H1 (cell line): ENCODE results near the gene CHST13. TPM values are rescaled to one million over a fixed set of nuclear protein-coding genes. Genes with fewer than 3 reads are reported as not detected.

ENCODE experiments used
- CTCF ChIA-PET: fragments of 300-600 bp; sonication (Branson Sonifier 250); formaldehyde crosslinking; loops from one replicate; lab custom pipeline; 2021; ENCODE audit not compliant: partially characterized antibody; lab: Charles Lee
- POLR2A ChIA-PET: fragments of 300-600 bp; sonication (Branson Sonifier 250); formaldehyde crosslinking; loops from one replicate; lab custom pipeline; 2021; ENCODE audit warnings: inconsistent platforms; ENCODE audit not compliant: partially characterized antibody; lab: Charles Lee
- DNase-seq, 2 experiments: peaks; one replicate each; pipeline versions ENCODE4 v3.0.0 to v3.0.0-alpha.2; 2010 to 2022; ENCODE audit warnings: low spot score in 2 of 2, low read depth in 1 of 2, mixed read lengths in 1 of 2
- FAIRE-seq: peaks from 2 replicates; lab custom pipeline; 2011; peaks lifted over from hg19 to GRCh38; lab: Jason Lieb, UNC
- H2AFZ ChIP-seq: 2 replicates; pipeline ENCODE4 v1.8.1; 2012; ENCODE audit warnings: low read length, inconsistent platforms
- H2AK5ac ChIP-seq: 2 replicates; pipeline ENCODE4 v1.6.1; 2013; ENCODE audit warnings: low read depth, low read length
- H2BK120ac ChIP-seq: replicated peaks from 2 replicates; pipeline ENCODE3; 2013; ENCODE audit warnings: low read depth, low read length, inconsistent platforms
- H2BK12ac ChIP-seq: 2 replicates; pipeline ENCODE4 v1.6.1; 2013; ENCODE audit warnings: low read depth, low read length
- H2BK15ac ChIP-seq: 2 replicates; pipeline ENCODE4 v1.6.1; 2013; ENCODE audit warnings: low read length
- H2BK20ac ChIP-seq: 2 replicates; pipeline ENCODE4 v1.6.1; 2013; ENCODE audit warnings: low read length
- H2BK5ac ChIP-seq: 2 replicates; pipeline ENCODE4 v1.6.1; 2013; ENCODE audit warnings: low read depth, low read length
- H3K14ac ChIP-seq: 2 replicates; pipeline ENCODE4 v1.6.1; 2013; ENCODE audit warnings: inconsistent platforms; ENCODE audit not compliant: insufficient read length
- H3K18ac ChIP-seq: 2 replicates; pipeline ENCODE4 v1.6.1; 2013; ENCODE audit warnings: low read length; ENCODE audit errors: extremely low read depth
- H3K23ac ChIP-seq: 2 replicates; pipeline ENCODE4 v1.6.1; 2013; ENCODE audit warnings: inconsistent platforms; ENCODE audit not compliant: insufficient read length
- H3K23me2 ChIP-seq: 2 replicates; pipeline ENCODE4 v1.6.1; 2013; ENCODE audit warnings: low read depth, low read length
- H3K27ac ChIP-seq: 2 replicates; pipeline ENCODE4 v1.6.1; 2011; ENCODE audit warnings: low read depth, low read length, inconsistent platforms
- H3K27me3 ChIP-seq, 4 experiments: replicated peaks in 1 of 4; 1 replicate in 1 of 4; 2 replicates in 3 of 4; pipeline versions ENCODE4 v1.6.1 to v1.8.1; 2011 to 2013; ENCODE audit warnings: low read length in 3 of 4, mild to moderate bottlenecking in 3 of 4, inconsistent platforms in 2 of 4, mixed read lengths in 2 of 4, moderate library complexity in 1 of 4; ENCODE audit not compliant: control insufficient read depth in 3 of 4, insufficient read depth in 3 of 4; ENCODE audit errors: extremely low read depth in 1 of 4
- H3K36me3 ChIP-seq, 4 experiments: 2 replicates each; pipeline versions ENCODE4 v1.6.1 to v1.8.1; 2011 to 2013; ENCODE audit warnings: mild to moderate bottlenecking in 4 of 4, low read length in 3 of 4, moderate library complexity in 2 of 4, control low read depth in 1 of 4, inconsistent platforms in 1 of 4; ENCODE audit not compliant: insufficient read depth in 4 of 4, control insufficient read depth in 2 of 4
- H3K4ac ChIP-seq: replicated peaks from 2 replicates; pipeline ENCODE3; 2013; ENCODE audit warnings: low read length, low read depth, mixed read lengths, inconsistent platforms; ENCODE audit not compliant: insufficient read length
- H3K4me1 ChIP-seq, 4 experiments: replicated peaks in 1 of 4; 1 replicate in 1 of 4; 2 replicates in 3 of 4; pipeline versions ENCODE4 v1.6.1 to v1.8.1; 2011 to 2013; ENCODE audit warnings: low read length in 3 of 4, inconsistent platforms in 2 of 4, mixed read lengths in 1 of 4; ENCODE audit not compliant: insufficient read depth in 4 of 4, control insufficient read depth in 3 of 4
- H3K4me2 ChIP-seq, 2 experiments: 2 replicates each; pipeline versions ENCODE4 v1.6.1 to v1.8.1; 2011 to 2013; ENCODE audit warnings: low read depth in 2 of 2, low read length in 2 of 2, control low read depth in 1 of 2, inconsistent platforms in 1 of 2, mild to moderate bottlenecking in 1 of 2; ENCODE audit not compliant: insufficient read depth in 1 of 2
- H3K4me3 ChIP-seq, 4 experiments: fragments of 200-600, 300-600 bp in 1 of 4; sonication (generic), shearing (Covaris generic), sonication (Bioruptor Twin) in 1 of 4; 2 replicates each; pipeline versions ENCODE4 v1.5.1 to v1.8.1; 2011 to 2016; ENCODE audit warnings: low read length in 4 of 4, low read depth in 3 of 4, control low read depth in 2 of 4, inconsistent platforms in 2 of 4, mild to moderate bottlenecking in 2 of 4, mixed read lengths in 1 of 4, moderate library complexity in 1 of 4; ENCODE audit not compliant: insufficient read depth in 2 of 4; ENCODE audit errors: extremely low read depth in 1 of 4
- H3K56ac ChIP-seq: replicated peaks from 2 replicates; pipeline ENCODE3; 2013; ENCODE audit warnings: low read depth, mild to moderate bottlenecking, mixed read lengths, low read length, inconsistent platforms; ENCODE audit not compliant: insufficient read length
- H3K79me1 ChIP-seq: 2 replicates; pipeline ENCODE4 v1.6.1; 2013; ENCODE audit warnings: low read depth, low read length, control low read depth
- H3K79me2 ChIP-seq, 2 experiments: 2 replicates each; pipeline versions ENCODE4 v1.6.1 to v1.8.1; 2012 to 2013; ENCODE audit warnings: low read length in 2 of 2, mild to moderate bottlenecking in 2 of 2, inconsistent platforms in 1 of 2; ENCODE audit not compliant: insufficient read depth in 2 of 2, control insufficient read depth in 1 of 2
- H3K9ac ChIP-seq, 4 experiments: replicated peaks in 1 of 4; 1 replicate in 1 of 4; 2 replicates in 3 of 4; pipeline versions ENCODE4 v1.6.1 to v1.8.1; 2011 to 2013; ENCODE audit warnings: low read depth in 3 of 4, low read length in 3 of 4, control low read depth in 2 of 4, mild to moderate bottlenecking in 2 of 4, moderate library complexity in 2 of 4, inconsistent platforms in 1 of 4; ENCODE audit errors: extremely low read depth in 1 of 4
- H3K9me3 ChIP-seq, 2 experiments: 2 replicates each; pipeline versions ENCODE4 v1.6.1 to v1.8.1; 2012 to 2013; ENCODE audit warnings: mild to moderate bottlenecking in 2 of 2, moderate library complexity in 2 of 2, control low read depth in 1 of 2, inconsistent platforms in 1 of 2, low read depth in 1 of 2, low read length in 1 of 2, mixed read lengths in 1 of 2; ENCODE audit not compliant: insufficient read depth in 2 of 2
- H4K20me1 ChIP-seq, 2 experiments: replicated peaks in 1 of 2; 2 replicates each; pipeline versions ENCODE3 to v1.8.1; 2011 to 2013; ENCODE audit warnings: inconsistent platforms in 2 of 2, low read length in 2 of 2, mild to moderate bottlenecking in 1 of 2; ENCODE audit not compliant: insufficient read depth in 2 of 2, control insufficient read depth in 1 of 2
- H4K5ac ChIP-seq: 2 replicates; pipeline ENCODE4 v1.6.1; 2013; ENCODE audit warnings: low read length, low read depth, mixed read lengths, inconsistent platforms; ENCODE audit not compliant: insufficient read length
- H4K8ac ChIP-seq: 2 replicates; pipeline ENCODE4 v1.8.0; 2013; ENCODE audit warnings: mild to moderate bottlenecking, moderate library complexity, low read length, inconsistent platforms; ENCODE audit not compliant: insufficient read depth; ENCODE audit errors: extremely low read depth
- H4K91ac ChIP-seq: replicated peaks from 2 replicates; pipeline ENCODE3; 2013; ENCODE audit warnings: low read length, mixed read lengths, inconsistent platforms; ENCODE audit not compliant: insufficient read length
- CHD1 ChIP-seq: IDR thresholded peaks from 2 replicates; pipeline ENCODE4 v1.6.1; 2012; ENCODE audit warnings: low read depth, low read length, improper control_type of control experiment
- KDM1A ChIP-seq: fragments of 200-600, 300-600 bp; sonication (generic); IDR thresholded peaks from 2 replicates; pipeline ENCODE4 v1.7.1; 2016; ENCODE audit warnings: mild to moderate bottlenecking, low read length, borderline replicate concordance
- RAD21 ChIP-seq, 2 experiments: IDR thresholded peaks in 1 of 2; conservative IDR thresholded peaks in 1 of 2; 2 replicates each; pipeline ENCODE4 v1.6.1; 2011; ENCODE audit warnings: low read depth in 2 of 2, low read length in 2 of 2, improper control_type of control experiment in 1 of 2, inconsistent platforms in 1 of 2, mild to moderate bottlenecking in 1 of 2, moderate library complexity in 1 of 2
- WGBS, 2 experiments: shearing (Covaris generic) in 1 of 2; methylation state at CpG; one replicate each; pipeline versions ENCODE4 v1.1.6 to v1.1.7; 2013 to 2015; ENCODE audit warnings: low lambda C conversion rate in 2 of 2, mixed read lengths in 2 of 2, inconsistent platforms in 1 of 2, low coverage in 1 of 2, missing lambda C conversion rate in 1 of 2; ENCODE audit not compliant: insufficient replicate concordance in 2 of 2, insufficient coverage in 1 of 2, insufficient read length in 1 of 2; ENCODE audit errors: extremely low coverage in 1 of 2, missing lambda C conversion rate in 1 of 2; 5-methylcytosine and 5-hydroxymethylcytosine counted together
- polyA plus RNA-seq, 7 experiments: library from polyadenylated mRNA; depleted of rRNA in 3 of 7; stranded (reverse) in 5 of 7; unstranded in 2 of 7; fragments of >200 nt in 5 of 7; fragments of 200-250 nt in 2 of 7; gene quantifications; 1 replicate in 5 of 7; 2 replicates in 1 of 7; 4 replicates in 1 of 7; pipeline versions ENCODE4 v1.2.1 to v1.2.3, GENCODE V29; 2011 to 2013; ENCODE audit warnings: missing spikeins in 2 of 7, mixed read lengths in 2 of 7
- total RNA-seq: library from RNA; stranded (reverse); fragmentation: NEBNext Ultra II Directional; extraction: Animal tissue kit (Norgen Biotek cat#: 25700); gene quantifications from 2 replicates; pipeline ENCODE4 v1.2.1, GENCODE V29; 2021
- TF ChIP-seq, protein P1 (sequence below): IDR thresholded peaks from 2 replicates; pipeline ENCODE4 v1.6.1; 2012; ENCODE audit warnings: low read length, inconsistent platforms

Gene CHST13
- total and polyA plus RNA-seq, 2 of the 8 experiments (the other 6 are each of a cell fraction or from before 2014, with no cell fraction given) = 5.4 to 11.7 TPM

DNA sequence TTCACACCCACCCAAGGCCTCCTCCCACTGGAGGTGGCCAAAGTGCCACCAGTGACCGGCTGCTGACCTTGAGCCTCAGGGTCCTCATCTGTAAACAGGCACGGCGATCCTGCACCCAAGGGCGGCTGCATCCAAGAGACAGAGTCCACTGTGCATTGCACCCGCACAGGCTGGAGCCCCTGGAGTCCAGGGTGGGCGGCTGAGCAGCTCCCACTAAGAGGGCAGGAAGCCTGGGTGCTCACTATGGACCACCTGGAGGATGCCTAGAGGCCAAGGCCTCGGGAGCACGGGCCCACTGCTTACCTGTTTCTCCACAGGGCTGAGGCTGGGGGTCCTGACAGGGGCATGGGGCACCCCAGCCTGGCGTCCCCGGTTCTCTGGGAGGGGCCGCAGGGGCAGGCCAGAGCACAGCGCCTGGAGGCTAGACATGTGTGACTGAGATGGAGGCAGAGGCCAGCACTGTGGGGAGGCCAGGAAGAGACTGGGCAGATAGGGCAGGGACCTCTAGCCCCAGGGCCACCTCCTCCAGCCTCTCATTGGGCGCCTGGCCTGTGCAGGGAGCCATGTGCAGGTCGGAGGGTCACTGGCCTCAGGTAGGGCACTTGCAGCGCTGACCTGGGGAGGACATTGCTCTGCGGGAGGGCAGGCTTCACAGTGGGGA, 6.5 kb upstream of the CHST13 start, which contains the start of gene UROC1:
Gene UROC1 (minus strand): TSS at position 483 of the 661 bp plus-strand sequence. CDS start 54 bp downstream, at position 429.
- no peak for TF ChIP-seq RAD21 (IDR thresholded peaks at IDR 0.05 in 1 of 2, conservative IDR thresholded peaks at IDR 0.05 in 1 of 2; ENCODE audit: low read depth in 2 of 2, low read length in 2 of 2)
- no peak for TF ChIP-seq KDM1A
- TF ChIP-seq, protein P1, sequence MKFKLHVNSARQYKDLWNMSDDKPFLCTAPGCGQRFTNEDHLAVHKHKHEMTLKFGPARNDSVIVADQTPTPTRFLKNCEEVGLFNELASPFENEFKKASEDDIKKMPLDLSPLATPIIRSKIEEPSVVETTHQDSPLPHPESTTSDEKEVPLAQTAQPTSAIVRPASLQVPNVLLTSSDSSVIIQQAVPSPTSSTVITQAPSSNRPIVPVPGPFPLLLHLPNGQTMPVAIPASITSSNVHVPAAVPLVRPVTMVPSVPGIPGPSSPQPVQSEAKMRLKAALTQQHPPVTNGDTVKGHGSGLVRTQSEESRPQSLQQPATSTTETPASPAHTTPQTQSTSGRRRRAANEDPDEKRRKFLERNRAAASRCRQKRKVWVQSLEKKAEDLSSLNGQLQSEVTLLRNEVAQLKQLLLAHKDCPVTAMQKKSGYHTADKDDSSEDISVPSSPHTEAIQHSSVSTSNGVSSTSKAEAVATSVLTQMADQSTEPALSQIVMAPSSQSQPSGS = no peak
- no peak for TF ChIP-seq CHD1
- TF ChIP-seq, all 59 proteins: peak for 0
- no peak within 1 kb of the TSS for H2BK15ac ChIP-seq

More for the DNA sequence above, 6.5 kb upstream of the CHST13 start, which contains the start of gene UROC1:
- Histone ChIP-seq H4K91ac (no peak within 1 kb of the TSS), H3K4me3 (no peak within 1 kb of the TSS), H3K27me3 (no peaks in the 10 kb centered on the region), H2AFZ (no peak within 1 kb of the TSS), H3K79me1 (no peaks in the 10 kb centered on the region), H3K23me2 (no peaks in the 10 kb centered on the region; the same call in 1 of the 2 replicates), H2BK120ac (no peak within 1 kb of the TSS), H2AK5ac (no peak within 1 kb of the TSS), H3K4ac (no peak within 1 kb of the TSS), H3K9ac (no peak within 1 kb of the TSS), H3K4me2 (no peak within 1 kb of the TSS), H4K20me1 (no peaks in the 10 kb centered on the region), H3K36me3 (no peaks in the 10 kb centered on the region), H3K23ac (no peak within 1 kb of the TSS), H3K4me1 (no peaks in the 10 kb centered on the region; a peak in 1 of 7 replicates), H3K18ac (no peak within 1 kb of the TSS), H3K27ac (no peak within 1 kb of the TSS), H3K56ac (no peak within 1 kb of the TSS), H2BK5ac (no peak within 1 kb of the TSS), H4K8ac (peak within 1 kb of the TSS; percentile 82), H3K79me2 (no peaks in the 10 kb centered on the region), H2BK20ac (no peak within 1 kb of the TSS), H3K9me3 (no peaks in the 10 kb centered on the region), H3K14ac (no peak within 1 kb of the TSS), H4K5ac (no peak within 1 kb of the TSS), H2BK12ac (no peak within 1 kb of the TSS)
- WGBS, 2 experiments = 92% methylated on average over 16 of the region's 16 CpGs; no CpG with 5 or more reads in 1 of the 2 experiments
- no peak for DNase-seq
- ChIA-PET CTCF (interaction anchor here (0.8 kb wide), 2 partner anchors 142 to 143 kb away, joined by 3 read pairs; no protein-coding TSS in a partner anchor), POLR2A (no interaction called here)
- FAIRE-seq = no peak
